Keratinocyte (primary cell): ENCODE data around the gene NT5DC2. TPM values are rescaled to one million over a fixed set of nuclear protein-coding genes. Genes with fewer than 3 reads are reported as not detected.

Experiments used
- DNase-seq: peaks from one replicate; pipeline ENCODE4 v3.0.0-alpha.2; 2011; ENCODE audit warnings: low read depth, missing footprints, low spot score
- FAIRE-seq: peaks from 2 replicates; lab custom pipeline; 2011; peaks lifted over from hg19 to GRCh38; lab: Jason Lieb, UNC
- H2AFZ ChIP-seq: 2 replicates; pipeline ENCODE4 v1.6.0; 2012; ENCODE audit warnings: low read length, control low read depth, inconsistent platforms; ENCODE audit not compliant: control insufficient read depth
- H3K27ac ChIP-seq: 2 replicates; pipeline ENCODE4 v1.5.1; 2011; ENCODE audit warnings: low read length; ENCODE audit not compliant: control insufficient read depth, insufficient read depth
- H3K27me3 ChIP-seq: 3 replicates; pipeline ENCODE4 v1.6.0; 2011; ENCODE audit warnings: low read length; ENCODE audit not compliant: control insufficient read depth, insufficient read depth; ENCODE audit errors: extremely low read depth
- H3K36me3 ChIP-seq, 2 experiments: 2 replicates in 1 of 2; 3 replicates in 1 of 2; pipeline ENCODE4 v1.5.1; 2011; ENCODE audit warnings: low read length in 2 of 2, mild to moderate bottlenecking in 1 of 2; ENCODE audit not compliant: control insufficient read depth in 2 of 2, insufficient read depth in 2 of 2; ENCODE audit errors: extremely low read depth in 1 of 2
- H3K4me1 ChIP-seq: 3 replicates; pipeline ENCODE4 v1.5.1; 2011; ENCODE audit warnings: low read length; ENCODE audit not compliant: control insufficient read depth, insufficient read depth; ENCODE audit errors: extremely low read depth
- H3K4me2 ChIP-seq: 3 replicates; pipeline ENCODE4 v1.6.0; 2011; ENCODE audit warnings: low read depth, low read length; ENCODE audit not compliant: control insufficient read depth, insufficient read depth; ENCODE audit errors: extremely low read depth
- H3K4me3 ChIP-seq, 3 experiments: fragments of 200-600 bp in 1 of 3; sonication (generic) in 1 of 3; 2 replicates in 2 of 3; 3 replicates in 1 of 3; pipeline ENCODE4 v1.5.1; 2011 to 2016; ENCODE audit warnings: low read length in 3 of 3, mild to moderate bottlenecking in 3 of 3, control low read depth in 2 of 3, inconsistent platforms in 1 of 3, low read depth in 1 of 3, mixed read lengths in 1 of 3, mixed run types in 1 of 3, moderate library complexity in 1 of 3; ENCODE audit not compliant: control insufficient read depth in 2 of 3, insufficient read depth in 2 of 3; ENCODE audit errors: extremely low read depth in 1 of 3
- H3K79me2 ChIP-seq: 2 replicates; pipeline ENCODE4 v1.6.0; 2012; ENCODE audit warnings: low read length; ENCODE audit not compliant: control insufficient read depth, insufficient read depth
- H3K9ac ChIP-seq: 3 replicates; pipeline ENCODE4 v1.6.0; 2011; ENCODE audit warnings: low read length; ENCODE audit not compliant: control insufficient read depth, insufficient read depth; ENCODE audit errors: extremely low read depth
- H3K9me1 ChIP-seq: 3 replicates; pipeline ENCODE4 v1.6.0; 2011; ENCODE audit warnings: low read length; ENCODE audit not compliant: control insufficient read depth, insufficient read depth; ENCODE audit errors: extremely low read depth
- H3K9me3 ChIP-seq: 2 replicates; pipeline ENCODE4 v1.5.1; 2012; ENCODE audit warnings: low read depth, low read length; ENCODE audit not compliant: control insufficient read depth
- H4K20me1 ChIP-seq: 3 replicates; pipeline ENCODE4 v1.6.0; 2011; ENCODE audit warnings: low read length; ENCODE audit not compliant: control insufficient read depth, insufficient read depth; ENCODE audit errors: extremely low read depth
- EZH2 ChIP-seq: IDR thresholded peaks from one replicate; pipeline ENCODE4 v1.6.1; 2012; ENCODE audit warnings: inconsistent platforms, mild to moderate bottlenecking, low read length, moderate library complexity
- dilution Hi-C: fragments of 300-500 bp; cut with MboI; formaldehyde crosslinking; loops from one replicate; pipeline ENCODE4 v1.7.0; 2020; ENCODE audit warnings: low sequenced_read_pairs; ENCODE audit not compliant: extremely low pct_ligation_motif_present
- polyA plus RNA-seq, 5 experiments: library from polyadenylated mRNA; depleted of rRNA in 3 of 5; stranded (reverse) in 3 of 5; stranded (forward) in 1 of 5; unstranded in 1 of 5; fragments of >200 nt; gene quantifications; 1 replicate in 1 of 5; 2 replicates in 3 of 5; 3 replicates in 1 of 5; pipeline versions ENCODE4 v1.2.1 to v1.2.3, GENCODE V29; 2011 to 2012; ENCODE audit warnings: missing spikeins in 2 of 5, low read depth in 1 of 5, low replicate concordance in 1 of 5
- TF ChIP-seq, protein P1 (sequence below), 3 experiments: IDR thresholded peaks in 1 of 3; conservative IDR thresholded peaks in 1 of 3; optimal IDR thresholded peaks in 1 of 3; 2 replicates in 2 of 3; 3 replicates in 1 of 3; pipeline versions ENCODE3 to v1.5.1; 2011; ENCODE audit warnings: low read length in 3 of 3, mild to moderate bottlenecking in 3 of 3, moderate library complexity in 2 of 3, control low read depth in 1 of 3, inconsistent platforms in 1 of 3; ENCODE audit not compliant: insufficient read depth in 2 of 3; ENCODE audit errors: extremely low read depth in 1 of 3

The NT5DC2 gene
- polyA plus RNA-seq, 1 donor (not counting 4 experiments of a cell fraction or from before 2014, with no cell fraction given) = 54.7 TPM

DNA sequence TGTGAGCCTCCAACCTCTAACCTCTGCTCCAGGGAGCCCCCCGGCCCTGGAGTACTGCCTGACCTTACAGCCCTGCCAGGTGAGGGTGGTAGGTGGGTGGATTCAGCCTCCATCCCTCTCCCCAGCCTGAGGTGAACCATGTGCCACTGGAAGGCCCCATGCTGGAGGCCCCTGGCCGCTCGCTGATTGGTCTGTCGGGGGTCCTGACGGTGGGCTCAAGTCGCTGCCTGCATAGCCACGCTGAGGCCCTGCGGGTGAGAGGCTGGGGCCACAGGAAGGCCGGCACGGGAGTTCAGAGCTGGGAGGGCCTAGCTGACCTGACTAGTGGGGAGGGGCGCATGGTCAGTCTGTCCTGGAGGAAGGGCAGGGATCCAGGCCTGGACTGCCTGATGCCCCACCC lies 19.1 kb downstream of the NT5DC2 start:
- DNase-seq (no peak), FAIRE-seq (no peak)

DNA sequence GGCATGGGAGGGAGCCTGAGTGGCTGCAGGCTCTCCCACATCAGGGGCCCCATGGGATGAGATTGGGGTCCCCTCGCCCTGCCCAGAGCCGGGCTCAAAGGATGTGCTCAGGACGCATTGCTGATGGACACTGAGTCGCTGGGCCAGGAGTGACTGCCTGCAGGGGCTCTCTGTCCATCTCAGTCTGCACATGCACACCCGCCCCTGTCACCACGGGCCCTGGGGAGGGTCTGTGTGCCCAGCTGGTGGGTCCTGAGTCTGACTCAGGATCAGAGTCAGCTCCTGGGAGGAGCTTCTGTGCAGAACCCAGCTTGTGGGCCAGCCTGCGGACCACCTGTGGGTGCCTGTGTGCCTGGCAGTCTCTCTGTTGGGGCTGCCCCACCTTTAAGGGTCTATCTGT lies 20.4 kb downstream of the NT5DC2 start:
- Histone ChIP-seq H3K9me3 (no peaks in the 10 kb centered on the region), H3K79me2 (no peaks in the 10 kb centered on the region), H3K9ac (no peak overlapping the region), H2AFZ (no peak overlapping the region), H4K20me1 (no peaks in the 10 kb centered on the region), H3K27me3 (peaks cover 13% of the 10 kb centered on the region), H3K4me3 (no peak overlapping the region), H3K4me2 (no peak overlapping the region), H3K36me3 (no peaks in the 10 kb centered on the region), H3K27ac (no peak overlapping the region), H3K4me1 (no peaks in the 10 kb centered on the region), H3K9me1 (no peaks in the 10 kb centered on the region)
- DNase-seq (no peak), FAIRE-seq (no peak)
- dilution Hi-C loops = no loop called here
- TF ChIP-seq, protein P1, sequence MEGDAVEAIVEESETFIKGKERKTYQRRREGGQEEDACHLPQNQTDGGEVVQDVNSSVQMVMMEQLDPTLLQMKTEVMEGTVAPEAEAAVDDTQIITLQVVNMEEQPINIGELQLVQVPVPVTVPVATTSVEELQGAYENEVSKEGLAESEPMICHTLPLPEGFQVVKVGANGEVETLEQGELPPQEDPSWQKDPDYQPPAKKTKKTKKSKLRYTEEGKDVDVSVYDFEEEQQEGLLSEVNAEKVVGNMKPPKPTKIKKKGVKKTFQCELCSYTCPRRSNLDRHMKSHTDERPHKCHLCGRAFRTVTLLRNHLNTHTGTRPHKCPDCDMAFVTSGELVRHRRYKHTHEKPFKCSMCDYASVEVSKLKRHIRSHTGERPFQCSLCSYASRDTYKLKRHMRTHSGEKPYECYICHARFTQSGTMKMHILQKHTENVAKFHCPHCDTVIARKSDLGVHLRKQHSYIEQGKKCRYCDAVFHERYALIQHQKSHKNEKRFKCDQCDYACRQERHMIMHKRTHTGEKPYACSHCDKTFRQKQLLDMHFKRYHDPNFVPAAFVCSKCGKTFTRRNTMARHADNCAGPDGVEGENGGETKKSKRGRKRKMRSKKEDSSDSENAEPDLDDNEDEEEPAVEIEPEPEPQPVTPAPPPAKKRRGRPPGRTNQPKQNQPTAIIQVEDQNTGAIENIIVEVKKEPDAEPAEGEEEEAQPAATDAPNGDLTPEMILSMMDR (optimal IDR thresholded peaks at IDR 0.05 in 1 of 3, IDR thresholded peaks at IDR 0.05 in 1 of 3, conservative IDR thresholded peaks at IDR 0.05 in 1 of 3; ENCODE audit: extremely low read depth in 1 of 3, insufficient read depth in 2 of 3, low read length in 3 of 3) = no peak
- TF ChIP-seq EZH2 = no peak

More for the DNA sequence above, 19.1 kb downstream of the NT5DC2 start:
- Histone ChIP-seq H2AFZ (no peak overlapping the region), H3K27ac (no peak overlapping the region), H3K9ac (no peak overlapping the region), H3K36me3 (no peaks in the 10 kb centered on the region), H3K27me3 (peaks cover 13% of the 10 kb centered on the region), H3K79me2 (no peaks in the 10 kb centered on the region), H3K4me3 (no peak overlapping the region), H3K9me1 (no peaks in the 10 kb centered on the region), H3K4me1 (no peaks in the 10 kb centered on the region), H4K20me1 (no peaks in the 10 kb centered on the region), H3K9me3 (no peaks in the 10 kb centered on the region), H3K4me2 (no peak overlapping the region)
- TF ChIP-seq EZH2 = no peak
- TF ChIP-seq, protein P1 (optimal IDR thresholded peaks at IDR 0.05 in 1 of 3, IDR thresholded peaks at IDR 0.05 in 1 of 3, conservative IDR thresholded peaks at IDR 0.05 in 1 of 3; ENCODE audit: extremely low read depth in 1 of 3, insufficient read depth in 2 of 3, low read length in 3 of 3) = no peak
- dilution Hi-C loops = no loop called here
